ENCODE measurements around the gene YPEL3.

The YPEL3 gene

DNA sequence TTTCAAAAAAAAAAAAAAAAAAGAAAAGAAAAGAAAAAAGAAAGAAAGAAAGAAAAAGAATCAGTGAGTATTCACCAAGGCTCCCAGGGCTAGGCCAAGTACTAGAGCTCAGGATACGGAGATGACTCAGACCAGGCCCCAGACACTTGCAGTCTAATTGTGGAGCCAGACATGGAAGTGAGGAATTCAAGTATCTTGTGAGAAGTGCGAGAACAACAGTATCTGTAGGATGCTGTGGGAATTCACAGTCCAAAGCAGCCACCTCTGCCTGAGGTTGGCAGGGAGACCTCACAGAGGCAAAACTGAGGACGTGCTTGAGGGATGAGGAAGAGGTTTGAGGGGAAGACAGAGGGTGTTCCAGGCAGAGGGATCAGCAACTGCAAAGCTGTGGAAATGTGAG lies 44.5 kb downstream of the YPEL3 start:
- DNase-seq (ENCODE audit: low read depth in 3 of 3, low spot score in 1 of 3) = no peak

GRCh38 chr16:30049871-30050270 lies 46.1 kb downstream of the YPEL3 start:
- no peak for DNase-seq (ENCODE audit: low read depth in 3 of 3, low spot score in 1 of 3)

DNA sequence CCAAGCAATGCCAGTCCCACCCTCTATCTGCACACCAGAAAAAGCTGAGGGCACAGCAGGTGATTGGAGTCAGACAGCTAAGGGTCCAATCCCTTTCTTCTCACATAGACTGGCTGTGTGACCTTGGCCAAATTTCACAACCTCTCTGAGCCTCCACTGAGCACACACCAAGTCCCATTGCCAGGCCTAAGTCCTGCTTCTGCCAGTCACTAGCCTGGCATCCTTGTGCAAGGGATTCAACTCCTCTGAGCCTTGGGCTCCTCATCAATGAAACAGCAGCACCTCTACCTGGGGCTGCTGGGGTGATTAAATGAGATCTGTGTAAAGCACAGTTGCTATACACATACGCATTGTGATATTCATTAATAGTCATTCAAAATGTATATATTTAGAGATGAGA lies 49.4 kb downstream of the YPEL3 start:
- no peak for DNase-seq (ENCODE audit: low read depth in 3 of 3, low spot score in 1 of 3)

DNA sequence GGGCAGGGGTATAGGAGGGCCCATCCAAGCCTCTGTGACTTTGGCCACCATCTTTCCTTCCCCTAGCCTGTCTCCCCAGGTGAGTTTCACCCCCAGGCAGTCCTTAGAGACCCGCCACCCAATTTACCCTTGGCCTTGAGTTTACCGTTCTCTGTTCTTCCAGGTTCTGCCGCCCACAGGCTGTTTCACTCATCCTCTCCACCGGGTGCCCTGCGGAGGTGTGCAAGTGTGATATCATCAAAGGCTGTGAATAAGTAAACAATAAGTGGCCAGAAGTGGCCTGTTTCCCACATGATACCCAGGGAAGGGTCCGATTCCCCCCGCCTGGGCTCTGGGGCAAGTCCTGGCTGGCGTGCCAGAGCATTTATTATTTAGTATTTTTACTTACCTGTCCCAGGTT lies 49.8 kb downstream of the YPEL3 start:
- DNase-seq (ENCODE audit: low read depth in 3 of 3, low spot score in 1 of 3) = no peak

Measured in stimulated activated CD4-positive, alpha-beta T cell treated with anti-CD3 and anti-CD28 coated beads, TNF-alpha, amount 100 ng/mL, for 1 hour (primary cell).